LNCAP (cell line): Measurements from ENCODE around the gene NCK2.

Experiments
- TF ChIP-seq, protein P1 (sequence below): fragments of 450-650 bp; IDR thresholded peaks from 2 replicates; pipeline ENCODE4 v1.5.1; 2017; ENCODE audit warnings: mild to moderate bottlenecking

NCK2 gene

DNA sequence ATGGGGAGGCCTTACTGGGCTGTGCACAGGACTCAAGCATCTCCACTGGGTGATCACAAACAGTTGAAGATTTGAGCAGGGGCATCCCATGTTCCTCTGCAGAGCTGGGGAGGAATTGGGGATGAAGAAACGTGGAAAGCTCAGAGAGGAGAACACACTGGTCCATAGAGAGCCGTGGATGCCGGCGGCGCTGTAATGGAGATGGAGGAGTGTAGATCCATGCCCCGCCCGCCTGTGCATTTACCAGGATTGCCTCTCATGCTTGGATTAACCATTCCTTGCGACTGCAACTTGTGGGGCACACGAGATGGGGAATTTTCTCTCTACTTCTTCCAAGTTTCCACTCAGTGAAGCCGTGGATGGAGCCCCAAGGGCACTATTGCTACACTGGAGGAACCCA is 115.9 kb downstream of the NCK2 start:
- TF ChIP-seq, protein P1, sequence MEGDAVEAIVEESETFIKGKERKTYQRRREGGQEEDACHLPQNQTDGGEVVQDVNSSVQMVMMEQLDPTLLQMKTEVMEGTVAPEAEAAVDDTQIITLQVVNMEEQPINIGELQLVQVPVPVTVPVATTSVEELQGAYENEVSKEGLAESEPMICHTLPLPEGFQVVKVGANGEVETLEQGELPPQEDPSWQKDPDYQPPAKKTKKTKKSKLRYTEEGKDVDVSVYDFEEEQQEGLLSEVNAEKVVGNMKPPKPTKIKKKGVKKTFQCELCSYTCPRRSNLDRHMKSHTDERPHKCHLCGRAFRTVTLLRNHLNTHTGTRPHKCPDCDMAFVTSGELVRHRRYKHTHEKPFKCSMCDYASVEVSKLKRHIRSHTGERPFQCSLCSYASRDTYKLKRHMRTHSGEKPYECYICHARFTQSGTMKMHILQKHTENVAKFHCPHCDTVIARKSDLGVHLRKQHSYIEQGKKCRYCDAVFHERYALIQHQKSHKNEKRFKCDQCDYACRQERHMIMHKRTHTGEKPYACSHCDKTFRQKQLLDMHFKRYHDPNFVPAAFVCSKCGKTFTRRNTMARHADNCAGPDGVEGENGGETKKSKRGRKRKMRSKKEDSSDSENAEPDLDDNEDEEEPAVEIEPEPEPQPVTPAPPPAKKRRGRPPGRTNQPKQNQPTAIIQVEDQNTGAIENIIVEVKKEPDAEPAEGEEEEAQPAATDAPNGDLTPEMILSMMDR, result no peak

DNA sequence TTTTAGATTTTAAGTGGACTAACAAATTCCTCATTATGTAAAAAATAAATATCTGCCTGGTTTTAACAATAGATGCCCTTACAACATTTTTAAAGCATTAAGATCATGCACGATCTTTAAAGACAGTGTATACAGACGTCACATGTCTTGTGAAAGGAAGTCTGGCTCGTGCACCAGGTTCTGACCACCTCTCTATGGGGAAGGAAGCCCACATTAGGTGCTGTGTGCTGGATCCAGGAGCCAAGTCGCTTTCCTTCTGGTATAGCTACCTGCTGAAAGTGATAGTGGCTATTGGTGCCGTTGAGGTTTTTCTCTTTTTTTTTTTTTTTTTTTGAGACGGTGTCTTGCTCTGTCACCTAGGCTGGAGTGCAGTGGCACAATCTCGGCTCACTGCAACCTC is 116.5 kb downstream of the NCK2 start:
- TF ChIP-seq, protein P1, result no peak

DNA sequence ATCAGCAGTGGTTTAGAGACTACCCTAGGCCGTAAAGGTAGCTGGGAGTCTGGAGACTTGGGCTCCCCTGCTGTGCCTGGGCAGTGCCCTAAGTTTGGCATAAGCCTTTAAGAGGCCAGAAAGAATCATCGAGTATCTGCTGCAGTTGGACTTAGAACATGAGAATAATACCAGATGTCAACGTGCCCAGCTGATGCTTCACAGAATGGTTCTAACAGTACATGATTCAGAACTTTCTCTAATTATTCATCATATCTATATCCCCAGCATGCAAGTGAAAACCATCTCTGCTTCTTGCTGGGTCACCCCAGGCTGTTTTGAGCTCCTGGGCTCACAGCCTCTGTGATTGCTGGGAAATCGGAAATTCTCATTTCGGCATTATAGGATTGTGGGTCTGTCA is 118.1 kb downstream of the NCK2 start:
- TF ChIP-seq, protein P1, result no peak

DNA sequence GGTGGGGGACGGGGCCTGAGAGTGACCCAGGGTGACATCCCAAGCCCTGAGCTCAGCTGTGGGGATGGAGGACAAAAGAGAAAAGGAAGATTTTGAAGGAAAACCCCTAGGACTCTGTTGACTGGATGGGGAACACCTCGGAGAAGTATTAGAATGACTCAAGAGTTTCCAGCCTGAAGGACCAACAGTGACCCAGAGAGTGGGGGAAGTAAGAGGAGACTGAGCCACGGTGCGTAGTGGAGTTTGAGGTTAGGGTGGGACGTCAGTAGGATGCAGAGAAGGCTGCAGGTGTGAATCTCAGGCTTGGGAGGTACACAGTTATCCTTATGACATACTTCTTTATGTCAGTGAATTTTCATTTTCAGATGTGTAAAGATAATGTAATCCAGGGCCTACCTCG is 119.5 kb downstream of the NCK2 start:
- TF ChIP-seq, protein P1, result no peak

DNA sequence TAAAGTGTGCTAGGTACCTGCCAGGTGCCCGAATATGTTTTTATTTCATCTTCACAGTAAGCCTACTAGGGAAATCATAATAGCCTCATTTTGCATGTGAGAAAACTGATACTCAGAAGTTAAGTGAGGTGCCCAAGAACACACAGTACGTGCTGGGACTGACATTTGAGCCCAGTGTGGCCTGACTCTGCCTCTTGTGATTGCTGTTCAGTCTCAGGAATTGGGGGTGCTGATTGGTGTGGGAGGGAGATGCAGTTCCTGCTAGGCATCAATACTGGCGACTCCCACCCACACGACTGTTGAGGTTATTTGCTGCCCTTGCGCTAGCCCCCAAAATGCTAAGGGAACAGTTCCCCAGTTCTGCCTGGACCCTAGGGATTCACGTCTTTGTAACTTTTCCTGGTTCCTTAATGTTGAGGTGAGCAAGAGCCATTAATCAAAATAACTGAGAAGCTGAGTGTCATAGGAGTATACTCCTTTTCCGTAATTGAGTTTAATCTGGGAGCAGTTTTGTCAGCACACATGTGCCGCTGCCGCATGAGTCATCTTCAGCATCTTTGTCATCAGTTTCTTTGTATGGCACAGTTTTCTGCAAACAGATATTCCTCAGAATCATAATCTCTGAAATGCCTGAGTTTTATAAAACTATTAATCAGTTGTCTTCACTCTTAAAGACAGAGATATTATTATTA is 120.7 kb downstream of the NCK2 start:
- TF ChIP-seq, protein P1, result no peak

DNA sequence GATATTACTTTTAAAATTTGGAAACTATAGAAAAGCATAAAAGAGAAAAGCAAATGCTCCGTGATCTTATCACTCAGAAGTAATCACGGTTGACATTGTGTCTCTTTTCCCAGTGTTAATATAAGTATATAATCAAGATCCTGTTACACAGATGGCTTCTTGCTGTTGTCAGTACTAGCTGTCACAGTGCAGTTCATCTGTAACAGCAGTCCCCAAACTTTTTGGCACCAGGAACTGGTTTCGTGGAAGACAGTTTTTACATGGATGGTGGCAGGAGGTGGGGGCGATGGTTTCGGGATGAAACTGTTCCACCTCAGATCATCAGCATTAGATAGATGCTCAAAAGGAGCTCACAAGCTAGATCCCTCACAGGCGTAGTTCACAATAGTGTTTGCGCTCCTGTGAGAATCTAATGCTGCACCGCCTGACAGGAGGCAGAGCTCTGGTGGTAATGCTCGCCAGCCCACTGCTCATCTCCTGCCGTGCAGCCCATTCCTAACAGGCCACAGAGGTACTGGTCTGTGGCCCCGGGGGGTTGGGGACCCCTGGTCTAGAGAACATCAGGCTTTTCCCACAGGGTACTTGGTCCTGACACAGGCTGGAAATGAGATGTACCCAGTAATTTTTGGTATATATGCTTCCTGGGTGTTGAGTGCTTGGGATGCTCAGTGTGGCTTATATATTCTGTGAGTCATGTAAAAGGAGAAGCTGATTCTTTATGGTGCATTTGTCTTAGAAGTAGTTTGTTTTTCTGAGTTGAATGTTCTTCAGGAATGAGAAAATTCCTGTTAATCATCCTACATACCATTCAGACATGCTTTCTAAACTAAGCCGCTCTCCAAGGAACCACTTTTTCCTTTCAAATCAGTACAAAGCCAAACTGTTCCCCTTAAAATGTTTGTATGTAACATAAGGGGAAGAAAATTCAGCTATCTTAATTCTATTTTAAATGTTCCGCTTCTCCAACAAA is 121.8 kb downstream of the NCK2 start:
- TF ChIP-seq, protein P1, result no peak

DNA sequence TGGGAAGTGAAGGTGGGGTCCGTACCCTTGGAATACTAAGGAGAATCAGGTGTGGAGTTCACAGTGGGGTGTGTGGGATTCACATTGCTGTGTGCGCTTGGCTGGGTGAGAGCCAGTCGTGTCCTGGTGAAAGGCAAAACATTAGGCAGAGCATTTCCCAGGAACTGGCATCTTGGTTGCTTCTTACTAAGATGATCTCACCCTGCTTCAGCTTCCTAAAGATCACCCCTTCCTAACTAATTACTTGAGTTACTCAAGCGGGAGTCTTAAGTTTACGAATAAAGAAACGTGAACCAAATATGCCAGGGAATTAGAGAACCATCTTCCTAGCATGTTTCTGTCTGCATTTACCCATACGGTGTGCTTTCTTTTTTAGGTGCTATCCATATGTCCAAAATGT is 122.9 kb downstream of the NCK2 start:
- TF ChIP-seq, protein P1, result no peak
